H1 (cell line): ENCODE data around the gene CTDP1. TPM values are rescaled to one million over a fixed set of nuclear protein-coding genes. Genes with fewer than 3 reads are reported as not detected.

Source experiments
- CTCF ChIA-PET: fragments of 300-600 bp; sonication (Branson Sonifier 250); formaldehyde crosslinking; loops from one replicate; lab custom pipeline; 2021; ENCODE audit not compliant: partially characterized antibody; lab: Charles Lee
- POLR2A ChIA-PET: fragments of 300-600 bp; sonication (Branson Sonifier 250); formaldehyde crosslinking; loops from one replicate; lab custom pipeline; 2021; ENCODE audit warnings: inconsistent platforms; ENCODE audit not compliant: partially characterized antibody; lab: Charles Lee
- DNase-seq, 2 experiments: peaks; one replicate each; pipeline versions ENCODE4 v3.0.0 to v3.0.0-alpha.2; 2010 to 2022; ENCODE audit warnings: low spot score in 2 of 2, low read depth in 1 of 2, mixed read lengths in 1 of 2
- FAIRE-seq: peaks from 2 replicates; lab custom pipeline; 2011; peaks lifted over from hg19 to GRCh38; lab: Jason Lieb, UNC
- H2AFZ ChIP-seq: 2 replicates; pipeline ENCODE4 v1.8.1; 2012; ENCODE audit warnings: low read length, inconsistent platforms
- H2AK5ac ChIP-seq: 2 replicates; pipeline ENCODE4 v1.6.1; 2013; ENCODE audit warnings: low read depth, low read length
- H2BK120ac ChIP-seq: replicated peaks from 2 replicates; pipeline ENCODE3; 2013; ENCODE audit warnings: low read depth, low read length, inconsistent platforms
- H2BK12ac ChIP-seq: 2 replicates; pipeline ENCODE4 v1.6.1; 2013; ENCODE audit warnings: low read depth, low read length
- H2BK15ac ChIP-seq: 2 replicates; pipeline ENCODE4 v1.6.1; 2013; ENCODE audit warnings: low read length
- H2BK20ac ChIP-seq: 2 replicates; pipeline ENCODE4 v1.6.1; 2013; ENCODE audit warnings: low read length
- H2BK5ac ChIP-seq: 2 replicates; pipeline ENCODE4 v1.6.1; 2013; ENCODE audit warnings: low read depth, low read length
- H3K14ac ChIP-seq: 2 replicates; pipeline ENCODE4 v1.6.1; 2013; ENCODE audit warnings: inconsistent platforms; ENCODE audit not compliant: insufficient read length
- H3K18ac ChIP-seq: 2 replicates; pipeline ENCODE4 v1.6.1; 2013; ENCODE audit warnings: low read length; ENCODE audit errors: extremely low read depth
- H3K23ac ChIP-seq: 2 replicates; pipeline ENCODE4 v1.6.1; 2013; ENCODE audit warnings: inconsistent platforms; ENCODE audit not compliant: insufficient read length
- H3K23me2 ChIP-seq: 2 replicates; pipeline ENCODE4 v1.6.1; 2013; ENCODE audit warnings: low read depth, low read length
- H3K27ac ChIP-seq: 2 replicates; pipeline ENCODE4 v1.6.1; 2011; ENCODE audit warnings: low read depth, low read length, inconsistent platforms
- H3K27me3 ChIP-seq, 4 experiments: replicated peaks in 1 of 4; 1 replicate in 1 of 4; 2 replicates in 3 of 4; pipeline versions ENCODE4 v1.6.1 to v1.8.1; 2011 to 2013; ENCODE audit warnings: low read length in 3 of 4, mild to moderate bottlenecking in 3 of 4, inconsistent platforms in 2 of 4, mixed read lengths in 2 of 4, moderate library complexity in 1 of 4; ENCODE audit not compliant: control insufficient read depth in 3 of 4, insufficient read depth in 3 of 4; ENCODE audit errors: extremely low read depth in 1 of 4
- H3K36me3 ChIP-seq, 4 experiments: 2 replicates each; pipeline versions ENCODE4 v1.6.1 to v1.8.1; 2011 to 2013; ENCODE audit warnings: mild to moderate bottlenecking in 4 of 4, low read length in 3 of 4, moderate library complexity in 2 of 4, control low read depth in 1 of 4, inconsistent platforms in 1 of 4; ENCODE audit not compliant: insufficient read depth in 4 of 4, control insufficient read depth in 2 of 4
- H3K4ac ChIP-seq: replicated peaks from 2 replicates; pipeline ENCODE3; 2013; ENCODE audit warnings: low read length, low read depth, mixed read lengths, inconsistent platforms; ENCODE audit not compliant: insufficient read length
- H3K4me1 ChIP-seq, 4 experiments: replicated peaks in 1 of 4; 1 replicate in 1 of 4; 2 replicates in 3 of 4; pipeline versions ENCODE4 v1.6.1 to v1.8.1; 2011 to 2013; ENCODE audit warnings: low read length in 3 of 4, inconsistent platforms in 2 of 4, mixed read lengths in 1 of 4; ENCODE audit not compliant: insufficient read depth in 4 of 4, control insufficient read depth in 3 of 4
- H3K4me2 ChIP-seq, 2 experiments: 2 replicates each; pipeline versions ENCODE4 v1.6.1 to v1.8.1; 2011 to 2013; ENCODE audit warnings: low read depth in 2 of 2, low read length in 2 of 2, control low read depth in 1 of 2, inconsistent platforms in 1 of 2, mild to moderate bottlenecking in 1 of 2; ENCODE audit not compliant: insufficient read depth in 1 of 2
- H3K4me3 ChIP-seq, 4 experiments: fragments of 200-600, 300-600 bp in 1 of 4; sonication (generic), shearing (Covaris generic), sonication (Bioruptor Twin) in 1 of 4; 2 replicates each; pipeline versions ENCODE4 v1.5.1 to v1.8.1; 2011 to 2016; ENCODE audit warnings: low read length in 4 of 4, low read depth in 3 of 4, control low read depth in 2 of 4, inconsistent platforms in 2 of 4, mild to moderate bottlenecking in 2 of 4, mixed read lengths in 1 of 4, moderate library complexity in 1 of 4; ENCODE audit not compliant: insufficient read depth in 2 of 4; ENCODE audit errors: extremely low read depth in 1 of 4
- H3K56ac ChIP-seq: replicated peaks from 2 replicates; pipeline ENCODE3; 2013; ENCODE audit warnings: low read depth, mild to moderate bottlenecking, mixed read lengths, low read length, inconsistent platforms; ENCODE audit not compliant: insufficient read length
- H3K79me1 ChIP-seq: 2 replicates; pipeline ENCODE4 v1.6.1; 2013; ENCODE audit warnings: low read depth, low read length, control low read depth
- H3K79me2 ChIP-seq, 2 experiments: 2 replicates each; pipeline versions ENCODE4 v1.6.1 to v1.8.1; 2012 to 2013; ENCODE audit warnings: low read length in 2 of 2, mild to moderate bottlenecking in 2 of 2, inconsistent platforms in 1 of 2; ENCODE audit not compliant: insufficient read depth in 2 of 2, control insufficient read depth in 1 of 2
- H3K9ac ChIP-seq, 4 experiments: replicated peaks in 1 of 4; 1 replicate in 1 of 4; 2 replicates in 3 of 4; pipeline versions ENCODE4 v1.6.1 to v1.8.1; 2011 to 2013; ENCODE audit warnings: low read depth in 3 of 4, low read length in 3 of 4, control low read depth in 2 of 4, mild to moderate bottlenecking in 2 of 4, moderate library complexity in 2 of 4, inconsistent platforms in 1 of 4; ENCODE audit errors: extremely low read depth in 1 of 4
- H3K9me3 ChIP-seq, 2 experiments: 2 replicates each; pipeline versions ENCODE4 v1.6.1 to v1.8.1; 2012 to 2013; ENCODE audit warnings: mild to moderate bottlenecking in 2 of 2, moderate library complexity in 2 of 2, control low read depth in 1 of 2, inconsistent platforms in 1 of 2, low read depth in 1 of 2, low read length in 1 of 2, mixed read lengths in 1 of 2; ENCODE audit not compliant: insufficient read depth in 2 of 2
- H4K20me1 ChIP-seq, 2 experiments: replicated peaks in 1 of 2; 2 replicates each; pipeline versions ENCODE3 to v1.8.1; 2011 to 2013; ENCODE audit warnings: inconsistent platforms in 2 of 2, low read length in 2 of 2, mild to moderate bottlenecking in 1 of 2; ENCODE audit not compliant: insufficient read depth in 2 of 2, control insufficient read depth in 1 of 2
- H4K5ac ChIP-seq: 2 replicates; pipeline ENCODE4 v1.6.1; 2013; ENCODE audit warnings: low read length, low read depth, mixed read lengths, inconsistent platforms; ENCODE audit not compliant: insufficient read length
- H4K8ac ChIP-seq: 2 replicates; pipeline ENCODE4 v1.8.0; 2013; ENCODE audit warnings: mild to moderate bottlenecking, moderate library complexity, low read length, inconsistent platforms; ENCODE audit not compliant: insufficient read depth; ENCODE audit errors: extremely low read depth
- H4K91ac ChIP-seq: replicated peaks from 2 replicates; pipeline ENCODE3; 2013; ENCODE audit warnings: low read length, mixed read lengths, inconsistent platforms; ENCODE audit not compliant: insufficient read length
- CHD2 ChIP-seq: IDR thresholded peaks from 2 replicates; pipeline ENCODE4 v1.6.1; 2012; ENCODE audit warnings: low read length, improper control_type of control experiment
- GTF2F1 ChIP-seq: IDR thresholded peaks from 2 replicates; pipeline ENCODE4 v1.6.1; 2012; ENCODE audit warnings: low read depth, low read length, improper control_type of control experiment, borderline replicate concordance
- HDAC2 ChIP-seq, 2 experiments: fragments of 300-600 bp in 1 of 2; sonication (generic) in 1 of 2; IDR thresholded peaks; 2 replicates each; pipeline ENCODE4 v1.6.1; 2011 to 2012; ENCODE audit warnings: low read depth in 2 of 2, low read length in 2 of 2, mild to moderate bottlenecking in 2 of 2, moderate library complexity in 2 of 2, borderline replicate concordance in 1 of 2, inconsistent platforms in 1 of 2
- JUN ChIP-seq: IDR thresholded peaks from 2 replicates; pipeline ENCODE4 v1.6.1; 2011; ENCODE audit warnings: low read depth, mild to moderate bottlenecking, improper control_type of control experiment, low read length
- KDM4A ChIP-seq: IDR thresholded peaks from one replicate; pipeline ENCODE4 v1.7.1; 2012; ENCODE audit warnings: low read depth, mild to moderate bottlenecking, moderate library complexity, low read length, inconsistent platforms; ENCODE audit not compliant: severe bottlenecking
- POU5F1 ChIP-seq: IDR thresholded peaks from 2 replicates; pipeline ENCODE4 v1.6.1; 2011; ENCODE audit warnings: low read depth, mild to moderate bottlenecking, low read length, moderate library complexity
- SRF ChIP-seq: IDR thresholded peaks from 2 replicates; pipeline ENCODE4 v1.6.1; 2011; ENCODE audit warnings: mild to moderate bottlenecking, low read depth, low read length, moderate library complexity
- TAF1 ChIP-seq: IDR thresholded peaks from 2 replicates; pipeline ENCODE4 v1.6.1; 2011; ENCODE audit warnings: mild to moderate bottlenecking, low read depth, low read length
- YY1 ChIP-seq: IDR thresholded peaks from 2 replicates; pipeline ENCODE4 v1.6.1; 2011; ENCODE audit warnings: low read depth, mild to moderate bottlenecking, low read length
- WGBS, 2 experiments: shearing (Covaris generic) in 1 of 2; methylation state at CpG; one replicate each; pipeline versions ENCODE4 v1.1.6 to v1.1.7; 2013 to 2015; ENCODE audit warnings: low lambda C conversion rate in 2 of 2, mixed read lengths in 2 of 2, inconsistent platforms in 1 of 2, low coverage in 1 of 2, missing lambda C conversion rate in 1 of 2; ENCODE audit not compliant: insufficient replicate concordance in 2 of 2, insufficient coverage in 1 of 2, insufficient read length in 1 of 2; ENCODE audit errors: extremely low coverage in 1 of 2, missing lambda C conversion rate in 1 of 2; 5-methylcytosine and 5-hydroxymethylcytosine counted together
- polyA plus RNA-seq, 7 experiments: library from polyadenylated mRNA; depleted of rRNA in 3 of 7; stranded (reverse) in 5 of 7; unstranded in 2 of 7; fragments of >200 nt in 5 of 7; fragments of 200-250 nt in 2 of 7; gene quantifications; 1 replicate in 5 of 7; 2 replicates in 1 of 7; 4 replicates in 1 of 7; pipeline versions ENCODE4 v1.2.1 to v1.2.3, GENCODE V29; 2011 to 2013; ENCODE audit warnings: missing spikeins in 2 of 7, mixed read lengths in 2 of 7
- total RNA-seq: library from RNA; stranded (reverse); fragmentation: NEBNext Ultra II Directional; extraction: Animal tissue kit (Norgen Biotek cat#: 25700); gene quantifications from 2 replicates; pipeline ENCODE4 v1.2.1, GENCODE V29; 2021
- TF ChIP-seq, protein P1 (sequence below): IDR thresholded peaks from 2 replicates; pipeline ENCODE4 v1.6.1; 2012; ENCODE audit warnings: inconsistent platforms

The CTDP1 gene
- total and polyA plus RNA-seq, 2 of the 8 experiments (the other 6 are each of a cell fraction or from before 2014, with no cell fraction given) = 16.6 to 37.0 TPM

DNA sequence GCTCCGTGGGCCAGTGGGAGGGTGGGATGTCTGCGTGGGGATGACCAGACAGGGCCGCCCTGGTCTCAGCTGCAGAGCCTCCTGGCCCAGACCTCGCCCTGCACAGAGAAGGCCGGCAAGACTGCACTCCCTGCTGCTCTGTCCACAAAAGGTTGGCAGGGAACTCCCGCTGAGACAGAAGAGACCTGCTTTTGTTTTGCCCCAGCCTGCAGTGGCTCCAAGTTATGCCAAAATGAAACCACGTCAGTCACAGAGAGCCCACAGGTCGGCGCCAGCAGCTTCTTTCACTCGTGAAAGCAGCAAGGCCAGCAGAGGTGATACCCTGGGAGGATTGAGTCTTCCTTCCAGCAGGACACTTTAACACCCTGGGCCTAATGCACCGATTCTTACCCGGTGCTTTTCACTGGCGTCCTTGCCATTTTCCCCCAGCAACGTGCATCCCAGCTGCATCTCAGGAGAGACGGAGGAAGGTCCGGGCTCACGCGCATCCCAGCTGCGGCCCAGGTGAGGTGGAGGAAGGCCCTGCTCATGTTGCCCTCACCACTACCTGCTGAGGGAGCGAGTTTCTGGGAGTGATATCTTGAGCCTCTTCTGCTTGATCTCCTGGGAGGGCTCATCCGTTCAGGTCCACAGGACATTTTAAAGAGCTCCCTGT lies 22.1 kb upstream of the CTDP1 start:
- H3K4me3 ChIP-seq = peak overlapping the region in 3 of 4 experiments; percentile 1 to 29 (median 15); a peak in 1 of 8 replicates
- FAIRE-seq (no peak), DNase-seq (no peak)
- CTCF ChIA-PET = interaction anchor here (0.5 to 1.9 kb wide), 5 partner anchors 8 to 559 kb away, joined by 3 to 7 read pairs (median 3); no protein-coding TSS in a partner anchor
- no peak overlapping the region for H3K4ac ChIP-seq
- H3K23ac ChIP-seq = no peak overlapping the region
- no peak overlapping the region for H4K91ac ChIP-seq
- H4K20me1 ChIP-seq = no peaks in the 10 kb centered on the region
- H4K5ac ChIP-seq = no peak overlapping the region
- 44% methylated on average over 21 of the region's 21 CpGs; no CpG with 5 or more reads in 1 of the 2 experiments for WGBS, 2 experiments
- no peak overlapping the region for H2BK15ac ChIP-seq
- H3K79me1 ChIP-seq = no peaks in the 10 kb centered on the region
- H2BK20ac ChIP-seq = peak overlapping the region; percentile 40; the same call in 1 of the 2 replicates
- H3K79me2 ChIP-seq = no peaks in the 10 kb centered on the region
- H3K4me2 ChIP-seq = peak overlapping the region; percentile 52 to 59
- no peak overlapping the region for H2BK120ac ChIP-seq
- H3K18ac ChIP-seq = peak overlapping the region; percentile 62; the same call in 1 of the 2 replicates
- no peak overlapping the region for H2AK5ac ChIP-seq
- no peak overlapping the region for H3K56ac ChIP-seq
- H3K9me3 ChIP-seq = 0 out of 4 replicates have a peak, but pooled peaks cover 0 to 6% of the 10 kb centered on the region in 2 experiments
- no peaks in the 10 kb centered on the region for H3K36me3 ChIP-seq
- H3K14ac ChIP-seq = no peak overlapping the region
- H3K27ac ChIP-seq = no peak overlapping the region; the same call in 1 of the 2 replicates
- H3K4me1 ChIP-seq = peaks cover 0 to 19% (median 9%) of the 10 kb centered on the region in 4 experiments; a peak in 4 of 7 replicates
- H3K23me2 ChIP-seq = peaks cover 2% of the 10 kb centered on the region; the same call in 1 of the 2 replicates
- H2BK12ac ChIP-seq = peak overlapping the region; percentile 82; the same call in 1 of the 2 replicates
- POLR2A ChIA-PET = interaction anchor here (1.2 kb wide), 1 partner anchor 21 kb away, joined by 3 read pairs; no protein-coding TSS in a partner anchor
- no peak overlapping the region for H3K9ac ChIP-seq
- H3K27me3 ChIP-seq = peaks cover 0 to 4% (median 0%) of the 10 kb centered on the region in 4 experiments; a peak in 1 of 7 replicates
- 0 out of 2 replicates have a peak overlapping the region, but pooled peaks have one; percentile 66 for H2AFZ ChIP-seq
- H4K8ac ChIP-seq = no peak overlapping the region
- H2BK5ac ChIP-seq = peak overlapping the region; percentile 48; the same call in 1 of the 2 replicates
- TF ChIP-seq POU5F1 (no peak), YY1 (peak; percentile 24; the same call in 1 of the 2 replicates), KDM4A (no peak), TAF1 (no peak), HDAC2 (IDR thresholded peaks at IDR 0.05; ENCODE audit: borderline replicate concordance in 1 of 2, low read depth in 2 of 2, low read length in 2 of 2) (peak in 1 of 2 experiments; percentile 54; a peak in 1 of 4 replicates), GTF2F1 (no peak), CHD2 (no peak), JUN (no peak), SRF (no peak)
- TF ChIP-seq, protein P1, sequence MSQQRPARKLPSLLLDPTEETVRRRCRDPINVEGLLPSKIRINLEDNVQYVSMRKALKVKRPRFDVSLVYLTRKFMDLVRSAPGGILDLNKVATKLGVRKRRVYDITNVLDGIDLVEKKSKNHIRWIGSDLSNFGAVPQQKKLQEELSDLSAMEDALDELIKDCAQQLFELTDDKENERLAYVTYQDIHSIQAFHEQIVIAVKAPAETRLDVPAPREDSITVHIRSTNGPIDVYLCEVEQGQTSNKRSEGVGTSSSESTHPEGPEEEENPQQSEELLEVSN = no peak
